CD4-positive, CD25-positive, alpha-beta regulatory T cell (primary cell): ENCODE measurements around the gene DOLPP1. TPM values are rescaled to one million over a fixed set of nuclear protein-coding genes. Genes with fewer than 3 reads are reported as not detected.

ENCODE experiments used
- ATAC-seq, 2 donors: fragments of 150-1000 bp; cut with Tn5 transposase; one replicate each; pipeline ENCODE4 v1.10.0; 2021; ENCODE audit warnings: low read depth in 2 of 2, moderate number of reproducible peaks in 2 of 2, moderate library complexity in 1 of 2
- DNase-seq, 3 donors: peaks; one replicate each; pipeline versions ENCODE4 v3.0.0 to v3.0.0-alpha.2; 2012 to 2022; ENCODE audit warnings: mixed read lengths in 1 of 3
- H3K27ac ChIP-seq: one replicate; pipeline ENCODE4 v1.7.0; 2013; ENCODE audit warnings: mild to moderate bottlenecking, low read length; ENCODE audit not compliant: insufficient read depth, poor library complexity, severe bottlenecking
- H3K27me3 ChIP-seq: one replicate; pipeline ENCODE4 v1.7.0; 2013; ENCODE audit warnings: low read length; ENCODE audit not compliant: control insufficient read depth, insufficient read depth
- H3K36me3 ChIP-seq: one replicate; pipeline ENCODE4 v1.7.0; 2013; ENCODE audit warnings: mild to moderate bottlenecking, low read length, moderate library complexity; ENCODE audit not compliant: control insufficient read depth, insufficient read depth
- H3K4me1 ChIP-seq: 2 replicates; pipeline ENCODE4 v1.7.0; 2013; ENCODE audit warnings: mild to moderate bottlenecking, low read length; ENCODE audit not compliant: insufficient read depth, control insufficient read depth, poor library complexity, severe bottlenecking
- H3K4me3 ChIP-seq: one replicate; pipeline ENCODE4 v1.7.0; 2013; ENCODE audit warnings: low read depth, mild to moderate bottlenecking, low read length, moderate library complexity
- H3K9me3 ChIP-seq, 2 experiments: 1 replicate in 1 of 2; 2 replicates in 1 of 2; pipeline ENCODE4 v1.7.0; 2013; ENCODE audit warnings: low read length in 2 of 2, mild to moderate bottlenecking in 1 of 2, moderate library complexity in 1 of 2; ENCODE audit not compliant: control insufficient read depth in 2 of 2
- H3K27ac Mint-ChIP-seq, 3 donors: one replicate each; pipeline ENCODE4 v1.8.0; 2020 to 2022; ENCODE audit warnings: mild to moderate bottlenecking in 3 of 3, mixed read lengths in 3 of 3, moderate library complexity in 2 of 3
- H3K27me3 Mint-ChIP-seq: one replicate; pipeline ENCODE4 v1.8.0; 2022; ENCODE audit warnings: mild to moderate bottlenecking, mixed read lengths
- H3K36me3 Mint-ChIP-seq: one replicate; pipeline ENCODE4 v1.8.0; 2020; ENCODE audit warnings: mixed read lengths
- H3K4me1 Mint-ChIP-seq, 4 donors: one replicate each; pipeline ENCODE4 v1.8.0; 2020 to 2022; ENCODE audit warnings: mixed read lengths in 4 of 4, mild to moderate bottlenecking in 1 of 4
- H3K4me3 Mint-ChIP-seq, 4 donors: one replicate each; pipeline ENCODE4 v1.8.0; 2020 to 2022; ENCODE audit warnings: mild to moderate bottlenecking in 4 of 4, mixed read lengths in 4 of 4, moderate library complexity in 3 of 4
- H3K9me3 Mint-ChIP-seq, 7 donors: one replicate each; pipeline ENCODE4 v1.8.0; 2020 to 2022; ENCODE audit warnings: mixed read lengths in 7 of 7, mild to moderate bottlenecking in 3 of 7, moderate library complexity in 2 of 7
- polyA plus RNA-seq, 4 donors: library from polyadenylated mRNA; unstranded; fragments of 300-500 nt; fragmentation: Illumina TruSeq; gene quantifications; one replicate each; pipeline ENCODE4 v1.2.3, GENCODE V29; 2021
- total RNA-seq: library from RNA; stranded (reverse); gene quantifications from one replicate; pipeline ENCODE4 v1.2.3, GENCODE V29; 2022

The DOLPP1 gene
- total and polyA plus RNA-seq, 5 donors from 2014 or later = 3.9 to 9.3 (median 8.7) TPM

GRCh38 chr9:129076640-129077037 lies 4.3 kb upstream of the DOLPP1 start:
- peaks cover 5% of the 10 kb centered on the region for H3K27me3 Mint-ChIP-seq
- no peaks in the 10 kb centered on the region for H3K27me3 ChIP-seq
- no peak overlapping the region for H3K27ac ChIP-seq
- H3K9me3 ChIP-seq = no peaks in the 10 kb centered on the region
- no peaks in the 10 kb centered on the region for H3K9me3 Mint-ChIP-seq
- H3K27ac Mint-ChIP-seq = no peak overlapping the region
- peak overlapping the region in 2 of 4 donors; percentile 25 to 54 for H3K4me3 Mint-ChIP-seq
- no peak for DNase-seq
- no peaks in the 10 kb centered on the region for H3K36me3 Mint-ChIP-seq
- H3K36me3 ChIP-seq = no peaks in the 10 kb centered on the region
- H3K4me3 ChIP-seq = no peak overlapping the region
- peaks cover 0 to 30% (median 17%) of the 10 kb centered on the region in 4 donors for H3K4me1 Mint-ChIP-seq
- no peak for ATAC-seq
- H3K4me1 ChIP-seq = peaks cover 17% of the 10 kb centered on the region

- Mint-ChIP-seq H3K9me3 (no peaks in the 10 kb centered on the region), H3K36me3 (no peaks in the 10 kb centered on the region), H3K27me3 (peaks cover 5% of the 10 kb centered on the region), H3K4me1 (peaks cover 0 to 31% (median 16%) of the 10 kb centered on the region in 4 donors), H3K4me3 (peak overlapping the region in 1 of 4 donors; percentile 54), H3K27ac (no peak overlapping the region)
- Histone ChIP-seq H3K27me3 (no peaks in the 10 kb centered on the region), H3K36me3 (no peaks in the 10 kb centered on the region), H3K27ac (no peak overlapping the region), H3K4me1 (peaks cover 17% of the 10 kb centered on the region), H3K9me3 (no peaks in the 10 kb centered on the region), H3K4me3 (no peak overlapping the region)
- ATAC-seq (no peak), DNase-seq (no peak)
Measured at GRCh38 chr9:129077236-129077635, 3.7 kb upstream of the DOLPP1 start.

- Histone ChIP-seq H3K4me1 (peaks cover 20% of the 10 kb centered on the region), H3K36me3 (no peaks in the 10 kb centered on the region), H3K4me3 (no peak overlapping the region), H3K9me3 (no peaks in the 10 kb centered on the region), H3K27me3 (no peaks in the 10 kb centered on the region), H3K27ac (no peak overlapping the region)
- peaks cover 0 to 36% (median 19%) of the 10 kb centered on the region in 4 donors for H3K4me1 Mint-ChIP-seq
- ATAC-seq (no peak), DNase-seq (no peak)
- peaks cover 5% of the 10 kb centered on the region for H3K27me3 Mint-ChIP-seq
- H3K27ac Mint-ChIP-seq = no peak overlapping the region
- H3K36me3 Mint-ChIP-seq = no peaks in the 10 kb centered on the region
- no peaks in the 10 kb centered on the region for H3K9me3 Mint-ChIP-seq
- H3K4me3 Mint-ChIP-seq = peak overlapping the region; percentile 57 to 81 (median 70)
Measured at GRCh38 chr9:129078691-129079503, 2.0 kb upstream of the DOLPP1 start.

- Mint-ChIP-seq H3K9me3 (no peaks in the 10 kb centered on the region), H3K27ac (peak overlapping the region in 1 of 3 donors; percentile 66), H3K4me3 (peak overlapping the region; percentile 90 to 97 (median 94)), H3K36me3 (no peaks in the 10 kb centered on the region), H3K4me1 (peaks cover 0 to 30% (median 18%) of the 10 kb centered on the region in 4 donors), H3K27me3 (peaks cover 5% of the 10 kb centered on the region)
- Histone ChIP-seq H3K36me3 (peaks cover 1% of the 10 kb centered on the region), H3K4me3 (peak overlapping the region; percentile 83), H3K27ac (peak overlapping the region; percentile 60), H3K27me3 (no peaks in the 10 kb centered on the region), H3K4me1 (peaks cover 20% of the 10 kb centered on the region), H3K9me3 (no peaks in the 10 kb centered on the region)
- ATAC-seq = no peak
- no peak for DNase-seq
Measured at GRCh38 chr9:129079829-129080228, 1.1 kb upstream of the DOLPP1 start.

- H3K36me3 Mint-ChIP-seq = no peaks in the 10 kb centered on the region
- peaks cover 0 to 30% (median 19%) of the 10 kb centered on the region in 4 donors for H3K4me1 Mint-ChIP-seq
- no peaks in the 10 kb centered on the region for H3K27me3 ChIP-seq
- H3K9me3 Mint-ChIP-seq = no peaks in the 10 kb centered on the region
- H3K27me3 Mint-ChIP-seq = peaks cover 5% of the 10 kb centered on the region
- H3K4me1 ChIP-seq = peaks cover 20% of the 10 kb centered on the region
- H3K4me3 ChIP-seq = peak overlapping the region; percentile 83
- peak overlapping the region; percentile 66 to 84 (median 77) for H3K27ac Mint-ChIP-seq
- peak overlapping the region; percentile 90 to 97 (median 94) for H3K4me3 Mint-ChIP-seq
- H3K27ac ChIP-seq = peak overlapping the region; percentile 60
- DNase-seq (no peak), ATAC-seq (no peak)
- no peaks in the 10 kb centered on the region for H3K9me3 ChIP-seq
- peaks cover 6% of the 10 kb centered on the region for H3K36me3 ChIP-seq
Measured at GRCh38 chr9:129080298-129080600, 662 bp upstream of the DOLPP1 start.

GRCh38 chr9:129081388-129081904 lies 535 bp downstream of the DOLPP1 start:
- no peaks in the 10 kb centered on the region for H3K36me3 Mint-ChIP-seq
- peak overlapping the region; percentile 90 to 97 (median 94) for H3K4me3 Mint-ChIP-seq
- no peaks in the 10 kb centered on the region for H3K9me3 ChIP-seq
- peak overlapping the region; percentile 76 for H3K4me3 ChIP-seq
- DNase-seq = no peak
- H3K27me3 Mint-ChIP-seq = peaks cover 5% of the 10 kb centered on the region
- peaks cover 20% of the 10 kb centered on the region for H3K4me1 ChIP-seq
- peaks cover 0 to 31% (median 19%) of the 10 kb centered on the region in 4 donors for H3K4me1 Mint-ChIP-seq
- H3K27ac ChIP-seq = peak overlapping the region; percentile 73
- no peaks in the 10 kb centered on the region for H3K27me3 ChIP-seq
- H3K36me3 ChIP-seq = peaks cover 17% of the 10 kb centered on the region
- peak overlapping the region in 2 of 3 donors; percentile 77 to 78 for H3K27ac Mint-ChIP-seq
- ATAC-seq = no peak
- no peaks in the 10 kb centered on the region for H3K9me3 Mint-ChIP-seq

- Mint-ChIP-seq H3K27ac (no peak overlapping the region), H3K9me3 (no peaks in the 10 kb centered on the region)
Measured at GRCh38 chr9:129084087-129084486, 3.2 kb downstream of the DOLPP1 start.

More at GRCh38 chr9:129084087-129084486, 3.2 kb downstream of the DOLPP1 start:
- Histone ChIP-seq H3K4me1 (peaks cover 20% of the 10 kb centered on the region), H3K4me3 (no peak overlapping the region), H3K9me3 (no peaks in the 10 kb centered on the region), H3K27ac (no peak overlapping the region), H3K36me3 (peaks cover 25% of the 10 kb centered on the region), H3K27me3 (no peaks in the 10 kb centered on the region)
- H3K4me1 Mint-ChIP-seq = peaks cover 0 to 30% (median 18%) of the 10 kb centered on the region in 4 donors
- peaks cover 5% of the 10 kb centered on the region for H3K27me3 Mint-ChIP-seq
- no peak for DNase-seq
- peak overlapping the region in 1 of 4 donors; percentile 38 for H3K4me3 Mint-ChIP-seq
- H3K36me3 Mint-ChIP-seq = peaks cover 9% of the 10 kb centered on the region
- ATAC-seq = no peak
